ENCODE results near the gene CHST9. TPM values are rescaled to one million over a fixed set of nuclear protein-coding genes. Genes with fewer than 3 reads are reported as not detected.

Gene CHST9
- total RNA-seq, 1 experiment from 2014 or later, result 3.5 TPM

DNA sequence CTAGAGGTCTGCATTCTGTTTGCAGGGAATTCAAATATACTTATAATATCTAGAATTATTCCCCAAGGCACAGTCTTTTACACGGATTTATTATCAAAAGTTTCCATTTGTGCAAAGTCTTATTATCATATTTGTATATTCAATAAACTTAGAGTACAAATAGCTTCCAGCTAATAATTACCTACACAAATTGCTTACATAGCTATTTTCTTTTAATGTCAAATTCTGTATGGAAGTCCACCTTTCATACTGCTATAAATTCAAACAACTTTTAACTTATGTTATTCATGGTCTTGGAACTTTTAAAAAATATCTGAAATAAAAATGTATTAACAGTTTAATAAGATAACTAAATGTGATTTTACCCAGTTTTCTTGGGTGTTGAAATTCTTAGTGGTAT is 13.1 kb downstream of the CHST9 start:
- Mint-ChIP-seq H3K27me3 (ENCODE audit: low read depth) (no peaks in the 10 kb centered on the region), H3K4me3 (no peak overlapping the region), H3K36me3 (ENCODE audit: insufficient read depth in 1 of 3, low read depth in 3 of 3) (peaks cover 0 to 7% (median 0%) of the 10 kb centered on the region in 3 experiments; a peak in 3 of 7 replicates), H3K9me3 (no peaks in the 10 kb centered on the region), H3K27ac (no peak overlapping the region), H3K4me1 (peaks cover 16 to 24% of the 10 kb centered on the region in 2 experiments)
- Histone ChIP-seq H2AK5ac (ENCODE audit: insufficient read length, low read length) (no peak overlapping the region), H3K79me1 (ENCODE audit: insufficient read depth, low read depth, low read length, poor library complexity, severe bottlenecking) (no peaks in the 10 kb centered on the region), H4K91ac (ENCODE audit: insufficient read length, low read depth, low read length) (no peak overlapping the region), H3K18ac (ENCODE audit: insufficient read length, low read depth, low read length) (no peak overlapping the region), H3K27ac (ENCODE audit: insufficient read length, low read depth, low read length) (no peak overlapping the region), H4K5ac (ENCODE audit: insufficient read length, low read depth, low read length) (no peak overlapping the region), H3K4ac (ENCODE audit: low read depth, low read length) (no peak overlapping the region), H2AFZ (ENCODE audit: low read length) (no peak overlapping the region), H3K9ac (ENCODE audit: extremely low read depth, insufficient read length, low read length) (no peak overlapping the region), H3K23ac (ENCODE audit: insufficient read length, low read depth, low read length) (no peak overlapping the region), H4K20me1 (ENCODE audit: control insufficient read depth, insufficient read depth, insufficient read length) (no peaks in the 10 kb centered on the region), H2BK120ac (ENCODE audit: low read depth, low read length, poor library complexity, severe bottlenecking) (no peak overlapping the region), H3K56ac (ENCODE audit: insufficient read length, low read depth, low read length) (no peak overlapping the region), H2BK12ac (ENCODE audit: insufficient read length, low read depth, low read length) (no peak overlapping the region), H3K4me1 (ENCODE audit: insufficient read depth, low read length) (peaks cover 7% of the 10 kb centered on the region; the same call in 1 of the 2 replicates), H3T11ph (ENCODE audit: low read length) (no peak overlapping the region), H3K27me3 (ENCODE audit: insufficient read depth, low read length) (no peaks in the 10 kb centered on the region), H3K23me2 (ENCODE audit: insufficient read length, low read depth, low read length, poor library complexity, severe bottlenecking) (no peaks in the 10 kb centered on the region), H2BK15ac (ENCODE audit: low read depth, low read length) (no peak overlapping the region), H3K9me3 (ENCODE audit: control insufficient read depth, low read depth, low read length) (no peaks in the 10 kb centered on the region), H3K4me2 (ENCODE audit: insufficient read depth, insufficient read length, low read length) (no peak overlapping the region), H3K14ac (ENCODE audit: insufficient read depth, low read length) (no peak overlapping the region), H2BK20ac (ENCODE audit: low read depth, low read length, poor library complexity, severe bottlenecking) (no peak overlapping the region), H4K8ac (replicated peaks; ENCODE audit: insufficient read length, low read depth, low read length) (no peak overlapping the region), H2BK5ac (ENCODE audit: insufficient read length, low read length) (no peak overlapping the region), H3K79me2 (ENCODE audit: insufficient read depth, low read length) (0 out of 2 replicates have a peak, but pooled peaks cover 1% of the 10 kb centered on the region)
- TF ChIP-seq, protein P1, sequence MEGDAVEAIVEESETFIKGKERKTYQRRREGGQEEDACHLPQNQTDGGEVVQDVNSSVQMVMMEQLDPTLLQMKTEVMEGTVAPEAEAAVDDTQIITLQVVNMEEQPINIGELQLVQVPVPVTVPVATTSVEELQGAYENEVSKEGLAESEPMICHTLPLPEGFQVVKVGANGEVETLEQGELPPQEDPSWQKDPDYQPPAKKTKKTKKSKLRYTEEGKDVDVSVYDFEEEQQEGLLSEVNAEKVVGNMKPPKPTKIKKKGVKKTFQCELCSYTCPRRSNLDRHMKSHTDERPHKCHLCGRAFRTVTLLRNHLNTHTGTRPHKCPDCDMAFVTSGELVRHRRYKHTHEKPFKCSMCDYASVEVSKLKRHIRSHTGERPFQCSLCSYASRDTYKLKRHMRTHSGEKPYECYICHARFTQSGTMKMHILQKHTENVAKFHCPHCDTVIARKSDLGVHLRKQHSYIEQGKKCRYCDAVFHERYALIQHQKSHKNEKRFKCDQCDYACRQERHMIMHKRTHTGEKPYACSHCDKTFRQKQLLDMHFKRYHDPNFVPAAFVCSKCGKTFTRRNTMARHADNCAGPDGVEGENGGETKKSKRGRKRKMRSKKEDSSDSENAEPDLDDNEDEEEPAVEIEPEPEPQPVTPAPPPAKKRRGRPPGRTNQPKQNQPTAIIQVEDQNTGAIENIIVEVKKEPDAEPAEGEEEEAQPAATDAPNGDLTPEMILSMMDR (conservative IDR thresholded peaks at IDR 0.05), result no peak
- DNase-seq, result no peak
- WGBS (ENCODE audit: extremely low coverage, insufficient read length, low lambda C conversion rate), result no CpG with 5 or more reads among the region's 1 CpG

Data from H9 (cell line).